Measurements from ENCODE around the gene IQSEC1. TPM values are rescaled to one million over a fixed set of nuclear protein-coding genes. Genes with fewer than 3 reads are reported as not detected.

The IQSEC1 gene
- total and polyA plus RNA-seq, 2 of the 8 experiments (the other 6 are each of a cell fraction or from before 2014, with no cell fraction given) = 6.8 to 28.8 TPM

DNA sequence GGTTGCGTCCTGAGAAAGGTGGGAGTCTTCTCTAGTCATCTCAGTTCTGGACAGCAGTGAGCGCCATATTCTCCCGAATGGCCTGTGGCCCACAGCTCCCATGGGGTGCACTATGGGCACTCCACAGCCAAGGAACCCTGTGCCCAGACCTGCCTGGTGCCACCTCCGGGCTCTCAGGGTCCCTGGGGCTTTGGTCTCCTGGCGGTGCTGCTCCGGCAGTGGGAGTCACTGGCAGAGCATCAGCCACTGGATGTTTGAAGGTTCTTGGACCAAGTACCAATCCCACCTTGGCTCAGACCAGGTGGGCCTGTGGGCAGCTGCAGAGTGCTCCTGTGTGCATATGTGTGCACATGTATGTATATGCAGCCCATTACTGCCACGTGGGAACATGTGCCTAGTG is 163.5 kb downstream of the IQSEC1 start:
- Histone ChIP-seq H3K36me3 (ENCODE audit: control insufficient read depth in 2 of 4, insufficient read depth in 4 of 4, low read length in 3 of 4) (peaks cover 6 to 18% (median 11%) of the 10 kb centered on the region in 4 experiments; a peak in 5 of 8 replicates), H3K4ac (replicated peaks; ENCODE audit: insufficient read length, low read depth, low read length) (no peak overlapping the region), H3K79me1 (ENCODE audit: low read depth, low read length) (no peaks in the 10 kb centered on the region), H3K4me2 (ENCODE audit: insufficient read depth in 1 of 2, low read depth in 2 of 2, low read length in 2 of 2) (no peak overlapping the region), H3K23ac (ENCODE audit: insufficient read length) (no peak overlapping the region), H4K91ac (replicated peaks; ENCODE audit: insufficient read length, low read length) (no peak overlapping the region), H3K23me2 (ENCODE audit: low read depth, low read length) (no peaks in the 10 kb centered on the region), H2AFZ (ENCODE audit: low read length) (no peak overlapping the region), H3K9me3 (ENCODE audit: insufficient read depth in 2 of 2, low read depth in 1 of 2, low read length in 1 of 2) (no peaks in the 10 kb centered on the region), H4K20me1 (replicated peaks in 1 of 2; ENCODE audit: control insufficient read depth in 1 of 2, insufficient read depth in 2 of 2, low read length in 2 of 2) (peaks cover 0 to 4% of the 10 kb centered on the region in 2 experiments), H2AK5ac (ENCODE audit: low read depth, low read length) (no peak overlapping the region), H4K5ac (ENCODE audit: insufficient read length, low read depth, low read length) (no peak overlapping the region), H2BK120ac (replicated peaks; ENCODE audit: low read depth, low read length) (no peak overlapping the region), H2BK5ac (ENCODE audit: low read depth, low read length) (no peak overlapping the region), H3K56ac (replicated peaks; ENCODE audit: insufficient read length, low read depth, low read length) (no peak overlapping the region), H3K27ac (ENCODE audit: low read depth, low read length) (no peak overlapping the region), H3K18ac (ENCODE audit: extremely low read depth, low read length) (no peak overlapping the region), H3K27me3 (replicated peaks in 1 of 4; ENCODE audit: control insufficient read depth in 3 of 4, extremely low read depth in 1 of 4, insufficient read depth in 3 of 4, low read length in 3 of 4) (no peaks in the 10 kb centered on the region), H2BK15ac (ENCODE audit: low read length) (no peak overlapping the region), H2BK20ac (ENCODE audit: low read length) (no peak overlapping the region), H3K9ac (replicated peaks in 1 of 4; ENCODE audit: extremely low read depth in 1 of 4, low read depth in 3 of 4, low read length in 3 of 4) (no peak overlapping the region), H3K79me2 (ENCODE audit: control insufficient read depth in 1 of 2, insufficient read depth in 2 of 2, low read length in 2 of 2) (no peaks in the 10 kb centered on the region), H3K4me3 (ENCODE audit: extremely low read depth in 1 of 4, insufficient read depth in 2 of 4, low read depth in 3 of 4, low read length in 4 of 4) (no peak overlapping the region), H2BK12ac (ENCODE audit: low read depth, low read length) (no peak overlapping the region), H3K14ac (ENCODE audit: insufficient read length) (no peak overlapping the region), H4K8ac (ENCODE audit: extremely low read depth, insufficient read depth, low read length) (no peak overlapping the region; the same call in 1 of the 2 replicates), H3K4me1 (replicated peaks in 1 of 4; ENCODE audit: control insufficient read depth in 3 of 4, insufficient read depth in 4 of 4, low read length in 3 of 4) (no peaks in the 10 kb centered on the region)
- no peak for DNase-seq (ENCODE audit: low read depth in 1 of 2, low spot score in 2 of 2)
- 93% methylated on average over 7 of the region's 7 CpGs; no CpG with 5 or more reads in 1 of the 2 experiments for WGBS, 2 experiments (ENCODE audit: extremely low coverage in 1 of 2, insufficient coverage in 1 of 2, insufficient read length in 1 of 2, insufficient replicate concordance in 2 of 2, low coverage in 1 of 2, low lambda C conversion rate in 2 of 2, missing lambda C conversion rate in 1 of 2)
- ChIA-PET POLR2A (ENCODE audit: partially characterized antibody) (interaction anchor here (1.3 kb wide), 1 partner anchor 9 kb away, joined by 3 read pairs; no protein-coding TSS in a partner anchor), CTCF (ENCODE audit: partially characterized antibody) (interaction anchor here (0.6 to 1.1 kb wide), 5 partner anchors 18 to 182 kb away, joined by 3 to 4 read pairs (median 3); no protein-coding TSS in a partner anchor)
- TF ChIP-seq BACH1 (IDR thresholded peaks at IDR 0.05; ENCODE audit: low read length) = no peak
- TF ChIP-seq TAF1 (IDR thresholded peaks at IDR 0.05; ENCODE audit: low read depth, low read length) = no peak
- no peak for TF ChIP-seq SAP30 (IDR thresholded peaks at IDR 0.05; ENCODE audit: insufficient read depth, insufficient replicate concordance, low read length)
- TF ChIP-seq HDAC2 (IDR thresholded peaks at IDR 0.05; ENCODE audit: borderline replicate concordance in 1 of 2, low read depth in 2 of 2, low read length in 2 of 2) = no peak
- TF ChIP-seq RNF2 (IDR thresholded peaks at IDR 0.05; ENCODE audit: borderline replicate concordance, low read depth, low read length, missing control alignments, poor library complexity, severe bottlenecking) = no peak
- FAIRE-seq = no peak
